ENCODE measurements around the gene RAB14. TPM values are rescaled to one million over a fixed set of nuclear protein-coding genes. Genes with fewer than 3 reads are reported as not detected.

The RAB14 gene
- total and polyA plus RNA-seq, 10 of the 15 experiments (the other 5 are each of a cell fraction or from before 2014, with no cell fraction given), result 16.7 to 59.9 (median 25.4) TPM

- no peak for TF ChIP-seq SMARCA5 (IDR thresholded peaks at IDR 0.05)
- no peak for TF ChIP-seq POLR2A (IDR thresholded peaks at IDR 0.05; ENCODE audit: low read depth, low read length)
- no peak for TF ChIP-seq SIN3A (IDR thresholded peaks at IDR 0.05; ENCODE audit: low read depth, low read length)
- no peak for TF ChIP-seq SUPT20H (IDR thresholded peaks at IDR 0.05; ENCODE audit: borderline replicate concordance, control insufficient read depth, low read depth, low read length)
- TF ChIP-seq MAX (IDR thresholded peaks at IDR 0.05; ENCODE audit: low read depth, low read length), result no peak
- no peak for TF ChIP-seq NFXL1 (IDR thresholded peaks at IDR 0.05; ENCODE audit: borderline replicate concordance)
- no peak for TF ChIP-seq REST (IDR thresholded peaks at IDR 0.05; ENCODE audit: low read depth, low read length)
- no peak for TF ChIP-seq TCF7 (IDR thresholded peaks at IDR 0.05; ENCODE audit: borderline replicate concordance)
- no peak for TF ChIP-seq ATF3 (IDR thresholded peaks at IDR 0.05; ENCODE audit: borderline replicate concordance, extremely low read depth, low read depth, low read length)
- TF ChIP-seq ZBTB40 (IDR thresholded peaks at IDR 0.05; ENCODE audit: borderline replicate concordance), result no peak
- no peak for TF ChIP-seq BCL11A (IDR thresholded peaks at IDR 0.05; ENCODE audit: low read depth, low read length)
- no peak for TF ChIP-seq TBL1XR1 (IDR thresholded peaks at IDR 0.05; ENCODE audit: low read depth, low read length)
- TF ChIP-seq GATAD2B (conservative IDR thresholded peaks at IDR 0.05; ENCODE audit: low read depth), result no peak
- no peak for TF ChIP-seq FOXM1 (IDR thresholded peaks at IDR 0.05; ENCODE audit: low read depth, low read length)
- no peak for TF ChIP-seq NRF1 (conservative IDR thresholded peaks at IDR 0.05; ENCODE audit: low read depth, low read length)
- no peak for TF ChIP-seq BHLHE40 (IDR thresholded peaks at IDR 0.05; ENCODE audit: borderline replicate concordance in 1 of 2, low read depth in 2 of 2, low read length in 1 of 2)
- no peak for TF ChIP-seq EP300 (IDR thresholded peaks at IDR 0.05; ENCODE audit: borderline replicate concordance in 1 of 2, control insufficient read depth in 1 of 2, low read depth in 2 of 2, low read length in 2 of 2)
- no peaks in the 10 kb centered on the region for H3K79me2 ChIP-seq (ENCODE audit: control insufficient read depth, insufficient read depth, low read length)
- WGBS (ENCODE audit: insufficient coverage, insufficient replicate concordance, low lambda C conversion rate, missing lambda C conversion rate), result 89% methylated on average over 5 of the region's 5 CpGs
Measured at GRCh38 chr9:121171236-121171635, 30.4 kb downstream of the RAB14 start.

More at GRCh38 chr9:121171236-121171635, 30.4 kb downstream of the RAB14 start:
- DNase-seq (ENCODE audit: low read depth, low spot score), result no peak
- ChIA-PET RAD21 (ENCODE audit: unreplicated experiment) (interaction anchor here (1.3 kb wide), 1 partner anchor 15 kb away, joined by 4 read pairs; no protein-coding TSS in a partner anchor), SMC1A (ENCODE audit: uncharacterized antibody, unreplicated experiment) (interaction anchor here (0.7 to 2.0 kb wide), 6 partner anchors 9 to 185 kb away, joined by 3 to 5 read pairs (median 4); no protein-coding TSS in a partner anchor), POLR2A (interaction anchor here (1.3 kb wide), 2 partner anchors 9 to 15 kb away, joined by 3 to 4 read pairs; no protein-coding TSS in a partner anchor), CTCF (interaction anchor here (0.9 to 2.6 kb wide), 6 partner anchors 9 to 190 kb away, joined by 3 to 10 read pairs (median 5); no protein-coding TSS in a partner anchor)
- Histone ChIP-seq H2AFZ (ENCODE audit: control insufficient read depth, low read depth, low read length) (no peak overlapping the region), H3K27ac (ENCODE audit: control insufficient read depth, insufficient read depth) (no peak overlapping the region), H3K36me3 (ENCODE audit: control insufficient read depth in 2 of 2, insufficient read depth in 2 of 2, low read length in 1 of 2) (peaks cover 24 to 51% of the 10 kb centered on the region in 2 experiments), H4K20me1 (ENCODE audit: control insufficient read depth, insufficient read depth) (no peaks in the 10 kb centered on the region), H3K27me3 (replicated peaks in 1 of 2; ENCODE audit: control insufficient read depth in 2 of 2, insufficient read depth in 2 of 2, low read length in 1 of 2) (no peaks in the 10 kb centered on the region), H3K4me1 (ENCODE audit: control insufficient read depth, insufficient read depth, low read length) (no peaks in the 10 kb centered on the region), H3K9ac (ENCODE audit: control insufficient read depth, insufficient read depth, low read length) (no peak overlapping the region), H3K9me3 (replicated peaks; ENCODE audit: control insufficient read depth, insufficient read depth, low read length) (no peaks in the 10 kb centered on the region), H3K4me3 (no peak overlapping the region), H3K4me2 (ENCODE audit: control insufficient read depth, insufficient read depth) (no peak overlapping the region)
- in situ Hi-C loops (cut with MboI), result no loop called here
- intact Hi-C loops (cut with micrococcal nuclease; ENCODE audit: unreplicated experiment), result no loop called here
- no peak for ATAC-seq
- no TSS peak for BruUV-seq (replicated peaks)
- no peak for FAIRE-seq
